GM21723 (cell line): ENCODE results near the gene C10orf53.

Experiments used
- ATAC-seq: cut with Tn5 transposase; IDR thresholded peaks from one replicate; pipeline ENCODE4 v1.9.1; 2021; ENCODE audit warnings: mild to moderate bottlenecking, moderate library complexity; ENCODE audit not compliant: unreplicated experiment

The C10orf53 gene

DNA sequence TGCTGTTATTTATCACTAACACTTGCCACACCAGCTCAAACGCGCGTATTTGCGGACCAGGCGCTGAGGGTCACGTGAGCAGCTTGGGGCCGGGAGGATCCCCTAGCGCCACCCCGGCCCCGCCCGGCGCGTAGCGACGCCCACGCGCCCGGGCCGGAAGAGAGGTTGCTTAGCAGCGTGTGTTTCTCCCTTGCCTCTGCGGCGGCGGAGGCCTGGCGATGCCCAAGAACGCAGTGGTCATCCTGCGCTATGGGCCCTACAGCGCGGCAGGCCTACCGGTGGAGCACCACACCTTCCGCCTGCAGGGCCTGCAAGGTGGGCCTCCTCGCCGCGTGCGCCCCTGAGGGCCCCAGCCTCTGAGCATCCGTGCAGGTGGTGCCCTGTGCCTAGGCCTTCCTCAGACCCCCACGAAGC lies at the start of gene C10orf53:
Gene C10orf53 (plus strand): TSS at position 172 of the 414 bp plus-strand sequence. CDS start 47 bp downstream, at position 219.
- peak; percentile 51 for ATAC-seq

DNA sequence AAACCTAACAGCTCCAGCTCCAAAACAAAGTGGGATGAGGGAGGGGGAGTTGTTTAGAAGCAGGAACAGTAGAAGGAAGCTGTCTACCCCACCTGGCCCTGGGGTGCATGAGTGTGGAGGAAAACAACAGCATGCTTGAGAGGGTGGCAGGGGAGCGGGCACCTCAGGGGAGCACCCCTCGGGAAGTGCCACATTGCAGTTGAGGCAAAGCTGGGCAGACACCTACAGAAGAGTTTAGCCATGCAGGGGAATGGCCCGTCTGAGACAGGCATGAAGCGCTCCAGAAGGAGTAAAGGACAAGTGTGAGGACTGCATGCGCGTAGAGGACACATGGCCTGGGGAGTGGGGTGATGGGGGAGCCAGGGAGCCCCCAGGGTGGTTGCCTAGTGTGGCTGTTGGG lies 47.5 kb upstream of the C10orf53 start:
- no peak for ATAC-seq

- no peak for ATAC-seq
Observed at GRCh38 chr10:49632406-49633317, 46.8 kb upstream of the C10orf53 start.

DNA sequence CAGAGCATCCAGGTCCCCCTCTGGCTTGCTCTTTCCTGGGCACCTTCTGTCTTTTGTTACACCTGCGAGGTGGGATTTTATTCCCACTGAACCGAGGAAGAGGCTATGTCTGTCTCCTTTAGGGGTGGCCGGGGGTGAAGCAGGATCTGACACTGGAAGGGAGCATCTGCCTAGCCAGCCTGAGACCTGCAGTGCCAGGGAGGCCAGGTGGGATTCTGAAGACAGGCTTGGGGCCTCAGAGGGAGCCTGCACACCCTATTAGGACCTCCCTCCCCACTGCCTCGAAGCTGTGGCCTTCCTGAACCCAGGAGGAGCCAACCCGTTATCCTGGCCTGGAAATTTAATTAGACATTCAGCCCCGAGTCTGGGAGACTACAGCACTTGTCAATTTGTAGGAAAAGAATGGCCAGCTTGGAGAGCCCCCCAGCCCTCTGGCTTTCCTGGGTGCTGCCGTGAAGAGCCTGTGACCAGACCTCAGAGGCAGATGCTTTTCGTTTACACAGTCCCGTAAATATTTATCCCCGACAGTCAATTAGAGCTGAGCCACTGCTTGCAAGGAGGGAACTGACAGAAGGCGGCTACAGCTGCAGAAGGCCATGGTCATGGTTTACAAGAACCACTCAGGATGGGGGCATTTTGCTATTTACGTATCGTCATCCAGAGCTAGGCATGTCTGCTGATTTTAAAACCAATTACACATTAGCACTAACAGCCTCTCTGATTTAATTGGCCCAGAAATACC lies 46.0 kb upstream of the C10orf53 start:
- no peak for ATAC-seq

DNA sequence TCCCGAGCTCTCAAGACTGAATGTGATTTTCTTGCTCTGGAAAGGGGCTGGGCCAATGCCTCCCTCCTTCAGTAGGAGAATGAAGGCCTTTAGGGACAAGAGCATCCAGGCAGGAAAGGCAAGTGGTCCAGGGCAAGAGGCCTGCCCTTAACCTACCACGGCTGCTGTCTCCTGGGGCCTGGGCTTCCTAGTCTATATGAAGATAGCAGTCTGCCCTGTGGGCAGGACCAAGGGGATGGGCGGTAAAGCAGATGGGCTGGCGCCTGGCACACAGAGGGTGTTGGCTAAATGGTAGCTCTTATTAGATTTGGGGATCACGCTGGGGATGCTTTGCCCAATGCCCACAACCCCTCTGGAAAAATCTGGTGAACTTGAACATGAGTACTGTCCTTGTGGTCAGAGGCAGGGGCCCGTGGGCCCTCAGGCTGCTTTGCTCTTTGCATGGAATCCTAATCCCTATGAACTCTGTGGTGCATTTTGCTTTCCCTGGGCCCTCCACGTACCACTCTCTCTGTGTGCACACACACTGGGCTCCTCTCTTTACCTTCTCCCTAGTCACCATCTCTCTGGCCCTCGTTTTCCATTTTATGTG lies 45.3 kb upstream of the C10orf53 start:
- ATAC-seq: no peak

- no peak for ATAC-seq
Observed at GRCh38 chr10:49642311-49642710, 37.1 kb upstream of the C10orf53 start.

GRCh38 chr10:49643241-49644034 lies 36.0 kb upstream of the C10orf53 start:
- ATAC-seq: no peak

DNA sequence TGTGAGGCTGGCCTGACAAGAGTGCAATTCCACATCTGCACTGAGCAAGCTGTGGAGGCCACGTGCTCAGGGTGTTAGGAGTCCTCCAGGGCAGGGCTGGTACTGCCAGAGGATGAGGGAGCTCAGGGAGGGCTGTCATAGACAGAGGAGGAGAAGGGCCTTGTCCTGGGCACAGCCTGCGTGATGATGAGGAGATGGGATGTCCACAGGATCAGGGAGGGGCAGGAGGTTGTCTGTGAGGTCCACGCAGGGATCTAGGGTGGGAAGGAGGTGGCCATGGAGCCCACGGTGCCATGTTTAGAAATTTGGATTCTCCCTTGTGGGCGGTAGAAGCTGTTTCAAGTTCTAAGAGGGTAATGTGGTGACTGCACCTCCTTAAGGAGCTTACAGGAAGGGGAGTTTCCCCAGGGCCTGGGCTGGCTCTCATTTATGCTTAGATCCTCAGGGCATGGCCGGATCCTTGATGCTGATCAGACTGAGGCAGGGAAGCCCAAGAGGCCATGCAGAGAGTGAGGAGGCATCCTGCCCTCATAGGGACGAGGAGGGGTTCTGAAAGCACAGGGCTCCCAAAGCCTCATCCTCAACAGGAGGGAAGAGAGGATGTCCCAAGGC lies 35.3 kb upstream of the C10orf53 start:
- no peak for ATAC-seq

GRCh38 chr10:49645417-49645816 lies 34.0 kb upstream of the C10orf53 start:
- ATAC-seq: no peak

DNA sequence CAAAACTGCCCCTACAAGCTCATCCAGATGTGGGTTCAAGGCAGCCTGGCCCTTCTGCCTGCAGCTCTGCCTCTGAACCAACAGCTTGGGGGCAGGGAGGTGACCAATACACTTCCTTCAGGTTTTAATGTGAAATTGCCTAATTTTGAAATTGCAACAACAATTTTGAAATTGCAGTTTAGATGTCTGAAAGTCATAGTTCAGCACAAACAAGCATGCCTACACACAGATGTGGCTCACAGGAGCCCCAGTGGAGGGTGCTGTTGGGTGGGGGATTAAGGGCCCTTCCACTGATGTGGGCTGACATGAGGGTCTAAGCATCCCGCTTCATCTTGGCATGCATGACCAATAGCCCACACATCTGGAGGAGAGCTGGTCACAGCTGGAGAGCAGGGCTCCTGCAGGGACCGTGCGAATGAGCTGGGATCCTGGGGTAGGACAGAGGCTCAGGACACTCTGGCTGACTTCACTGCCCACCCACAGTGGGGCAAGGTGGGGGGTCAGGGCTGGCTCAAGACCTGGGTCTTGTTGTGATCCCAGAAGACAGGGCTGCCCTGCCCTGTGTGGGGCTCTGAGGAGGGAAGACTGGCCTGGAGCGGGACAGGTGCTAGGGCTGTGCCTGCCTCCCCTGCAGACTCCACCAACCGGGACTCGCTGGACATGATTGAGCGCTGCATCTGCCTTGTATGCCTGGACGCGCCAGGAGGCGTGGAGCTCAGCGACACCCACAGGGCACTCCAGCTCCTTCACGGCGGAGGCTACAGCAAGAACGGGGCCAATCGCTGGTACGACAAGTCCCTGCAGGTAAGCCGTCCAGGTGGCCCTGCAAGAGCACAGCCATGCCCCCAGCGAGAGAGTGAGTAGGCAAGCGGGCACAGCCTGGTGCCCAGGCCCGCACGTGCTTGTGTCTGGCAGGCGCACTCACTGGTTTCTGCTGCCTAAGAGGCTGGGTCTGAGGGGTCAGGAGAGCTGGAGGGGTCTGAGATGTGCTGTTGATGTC lies 33.3 kb upstream of the C10orf53 start:
- ATAC-seq: no peak

DNA sequence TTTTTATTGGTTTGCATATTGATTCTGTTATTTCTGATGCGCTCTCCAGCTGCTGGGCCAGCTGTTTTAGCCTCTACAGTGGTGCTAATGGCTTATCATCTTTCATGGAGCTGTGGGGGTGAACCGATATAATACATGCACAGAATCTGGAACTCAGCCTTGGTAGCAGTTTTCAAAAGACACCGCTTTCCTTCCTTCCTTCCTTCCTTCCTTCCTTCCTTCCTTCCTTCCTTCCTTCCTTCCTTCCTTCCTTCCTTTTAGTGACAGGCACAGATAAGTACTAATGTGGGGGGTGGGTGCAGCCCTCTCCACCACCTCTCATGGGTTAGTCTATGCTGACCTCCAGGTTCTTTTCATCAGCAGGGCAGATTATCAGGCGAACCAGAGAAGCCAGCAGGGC lies 31.9 kb upstream of the C10orf53 start:
- no peak for ATAC-seq

- no peak for ATAC-seq
Observed at GRCh38 chr10:49647985-49648795, 31.3 kb upstream of the C10orf53 start.

- ATAC-seq: no peak
Observed at GRCh38 chr10:49649294-49649693, 30.2 kb upstream of the C10orf53 start.

GRCh38 chr10:49649936-49650723 lies 29.3 kb upstream of the C10orf53 start:
- ATAC-seq: no peak

DNA sequence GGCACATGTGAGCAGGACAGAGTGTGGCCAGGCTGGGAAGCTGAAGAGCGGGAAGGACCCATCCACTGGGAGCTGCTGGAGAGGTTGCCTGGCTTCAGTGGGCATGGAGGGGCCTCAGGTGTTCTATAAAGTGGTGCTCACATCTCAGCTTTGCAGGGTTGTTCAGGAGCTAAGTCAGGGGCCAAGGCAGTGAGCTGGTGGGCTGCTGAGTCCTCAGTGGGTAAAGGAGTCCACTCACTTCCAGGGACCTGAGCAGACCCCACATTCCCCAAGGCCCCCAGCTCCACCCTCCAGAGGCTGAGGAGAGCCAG lies 28.8 kb upstream of the C10orf53 start:
- no peak for ATAC-seq

- ATAC-seq: no peak
Observed at GRCh38 chr10:49651039-49651835, 28.2 kb upstream of the C10orf53 start.

DNA sequence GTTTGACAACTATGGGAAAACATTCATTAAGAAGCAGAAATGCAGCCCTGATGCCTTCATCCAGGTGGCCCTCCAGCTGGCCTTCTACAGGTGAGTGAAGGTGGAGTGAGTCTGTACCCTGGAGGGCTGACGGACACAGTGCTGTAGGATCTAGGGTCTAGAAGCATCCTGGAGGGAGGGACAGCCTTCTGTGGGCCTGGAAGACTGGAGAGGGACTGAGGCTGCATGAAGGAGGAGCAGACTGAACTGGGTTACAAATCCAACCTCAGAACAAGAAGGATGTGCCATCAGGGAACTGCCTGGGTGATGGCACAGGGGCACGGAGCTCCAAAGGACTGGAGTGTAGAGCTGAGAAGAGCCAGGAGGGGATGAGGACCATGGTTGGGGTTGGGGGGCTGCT lies 27.5 kb upstream of the C10orf53 start:
- no peak for ATAC-seq
